MG63 (cell line): Measurements from ENCODE around the gene TCP1. TPM values are rescaled to one million over a fixed set of nuclear protein-coding genes. Genes with fewer than 3 reads are reported as not detected.
"Not testable (repeated sequence)": the region's sequence is repeated elsewhere in the genome, so short reads cannot be mapped to it uniquely, and the experiment has no call there.

Source experiments
- DNase-seq: peaks from one replicate; pipeline ENCODE4 v3.0.0-alpha.2; 2020
- H3K27me3 ChIP-seq: fragments of 250-450 bp; sonication (Bioruptor Pico); 2 replicates; pipeline ENCODE4 v1.5.1; 2020; ENCODE audit warnings: mild to moderate bottlenecking, moderate library complexity
- H3K36me3 ChIP-seq: fragments of 250-450 bp; sonication (Bioruptor Pico); 2 replicates; pipeline ENCODE4 v1.5.1; 2020; ENCODE audit warnings: mild to moderate bottlenecking, moderate library complexity
- H3K4me3 ChIP-seq: fragments of 250-450 bp; sonication (Bioruptor Pico); 2 replicates; pipeline ENCODE4 v1.5.1; 2020; ENCODE audit warnings: mild to moderate bottlenecking, moderate library complexity
- H3K9me3 ChIP-seq: fragments of 250-450 bp; sonication (Bioruptor Pico); 2 replicates; pipeline ENCODE4 v1.5.1; 2020; ENCODE audit warnings: mild to moderate bottlenecking, moderate library complexity
- total RNA-seq: library from RNA; depleted of rRNA; stranded (reverse); fragments of >200 nt; shearing (Covaris generic); gene quantifications from 2 replicates; pipeline ENCODE4 v1.2.3, GENCODE V29; 2014; ENCODE audit warnings: low replicate concordance

Gene TCP1
- total RNA-seq, 1 experiment from 2014 or later, result 229 TPM

DNA sequence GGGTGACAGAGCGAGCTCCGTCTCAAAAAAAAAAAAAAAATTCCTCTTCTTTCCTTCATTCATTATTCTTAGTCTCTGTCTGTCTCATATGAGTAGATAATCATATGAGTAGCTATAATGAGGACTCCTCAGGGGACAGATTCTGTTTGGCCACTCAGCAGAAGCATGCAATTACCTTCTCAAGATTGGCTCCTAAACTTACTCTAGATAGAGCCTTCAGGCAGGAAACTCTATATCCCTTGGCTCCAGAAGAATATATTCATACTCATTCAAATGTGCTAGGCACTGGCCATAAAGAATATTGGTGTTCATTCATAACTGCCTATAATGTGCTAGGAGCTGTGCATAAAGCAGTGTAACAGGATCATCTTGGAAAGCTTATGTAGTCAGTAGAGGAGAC, 29.8 kb downstream of the TCP1 start:
- H3K36me3 ChIP-seq, result peaks cover 57% of the 10 kb centered on the region
- H3K27me3 ChIP-seq, result no peaks in the 10 kb centered on the region
- no peak overlapping the region for H3K4me3 ChIP-seq
- no peak for DNase-seq
- H3K9me3 ChIP-seq, result no peaks in the 10 kb centered on the region

DNA sequence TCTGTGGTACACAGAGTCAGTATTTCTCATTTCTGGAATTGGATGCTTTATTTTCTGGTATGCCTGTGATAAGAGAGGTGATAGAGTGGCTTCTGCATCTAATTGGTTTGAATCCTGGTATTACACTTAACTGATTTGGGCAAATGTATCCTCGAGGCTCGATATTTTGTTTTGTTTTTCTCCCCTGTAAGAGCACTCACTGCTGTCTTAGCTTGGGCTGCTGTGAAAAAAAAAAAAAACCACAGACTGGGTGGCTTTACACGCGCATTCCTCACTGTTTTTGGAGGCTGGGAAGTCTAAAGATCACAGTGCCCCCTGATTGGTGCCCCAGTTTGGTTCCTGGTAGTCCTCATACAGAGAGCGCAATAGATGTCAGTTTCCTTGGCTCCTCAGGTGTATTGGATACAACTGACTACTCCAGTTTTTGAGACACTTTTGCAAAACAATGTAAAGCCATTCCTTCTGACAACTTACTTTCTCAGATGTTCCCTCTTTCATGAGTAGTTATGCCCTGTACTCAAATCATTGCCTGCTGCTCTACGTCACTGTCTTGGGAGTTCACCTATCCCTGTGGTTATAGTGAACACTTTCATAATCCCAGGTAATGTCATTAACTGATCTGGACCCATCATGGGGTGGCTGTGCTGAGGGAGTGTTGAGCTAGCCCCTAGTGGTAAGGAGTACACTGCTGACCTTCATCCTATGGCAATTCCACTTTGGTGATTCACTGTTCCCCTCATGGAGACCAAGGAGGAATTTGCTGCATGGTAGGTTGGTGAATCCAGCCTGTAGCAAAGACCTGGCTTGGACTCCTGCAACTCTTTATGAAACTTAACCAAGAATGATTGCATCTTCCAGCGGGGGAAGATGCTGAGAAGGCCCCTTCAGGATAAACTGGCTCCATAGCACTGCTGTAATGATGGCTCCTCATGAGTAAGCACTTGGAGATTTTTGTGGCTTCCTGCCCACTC, 31.1 kb downstream of the TCP1 start:
- Histone ChIP-seq H3K9me3 (no peaks in the 10 kb centered on the region), H3K27me3 (no peaks in the 10 kb centered on the region), H3K36me3 (peaks cover 61% of the 10 kb centered on the region), H3K4me3 (no peak overlapping the region)
- DNase-seq, result peak; percentile 8

DNA sequence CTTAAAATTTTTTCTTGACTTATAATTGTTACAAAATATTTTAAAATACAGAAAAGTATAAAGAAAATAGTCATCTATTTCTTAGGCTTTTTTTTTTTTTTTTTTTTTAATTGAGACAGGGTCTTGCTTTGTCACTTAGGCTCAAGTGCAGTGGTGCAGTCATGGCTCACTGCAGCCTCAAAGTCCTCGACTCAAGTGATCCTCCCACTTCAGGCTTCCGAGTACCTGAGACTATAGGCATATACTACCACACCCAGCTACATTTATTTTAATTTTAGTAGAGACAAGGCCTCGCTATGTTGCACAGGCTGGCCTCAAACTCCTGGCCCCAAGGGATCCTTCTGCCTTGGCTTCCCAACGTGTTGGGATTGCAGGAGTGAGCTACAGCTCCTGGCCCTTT, 32.9 kb downstream of the TCP1 start:
- no peaks in the 10 kb centered on the region for H3K27me3 ChIP-seq
- no peaks in the 10 kb centered on the region for H3K9me3 ChIP-seq
- H3K4me3 ChIP-seq, result no peak overlapping the region
- no peak for DNase-seq
- peaks cover 69% of the 10 kb centered on the region for H3K36me3 ChIP-seq

DNA sequence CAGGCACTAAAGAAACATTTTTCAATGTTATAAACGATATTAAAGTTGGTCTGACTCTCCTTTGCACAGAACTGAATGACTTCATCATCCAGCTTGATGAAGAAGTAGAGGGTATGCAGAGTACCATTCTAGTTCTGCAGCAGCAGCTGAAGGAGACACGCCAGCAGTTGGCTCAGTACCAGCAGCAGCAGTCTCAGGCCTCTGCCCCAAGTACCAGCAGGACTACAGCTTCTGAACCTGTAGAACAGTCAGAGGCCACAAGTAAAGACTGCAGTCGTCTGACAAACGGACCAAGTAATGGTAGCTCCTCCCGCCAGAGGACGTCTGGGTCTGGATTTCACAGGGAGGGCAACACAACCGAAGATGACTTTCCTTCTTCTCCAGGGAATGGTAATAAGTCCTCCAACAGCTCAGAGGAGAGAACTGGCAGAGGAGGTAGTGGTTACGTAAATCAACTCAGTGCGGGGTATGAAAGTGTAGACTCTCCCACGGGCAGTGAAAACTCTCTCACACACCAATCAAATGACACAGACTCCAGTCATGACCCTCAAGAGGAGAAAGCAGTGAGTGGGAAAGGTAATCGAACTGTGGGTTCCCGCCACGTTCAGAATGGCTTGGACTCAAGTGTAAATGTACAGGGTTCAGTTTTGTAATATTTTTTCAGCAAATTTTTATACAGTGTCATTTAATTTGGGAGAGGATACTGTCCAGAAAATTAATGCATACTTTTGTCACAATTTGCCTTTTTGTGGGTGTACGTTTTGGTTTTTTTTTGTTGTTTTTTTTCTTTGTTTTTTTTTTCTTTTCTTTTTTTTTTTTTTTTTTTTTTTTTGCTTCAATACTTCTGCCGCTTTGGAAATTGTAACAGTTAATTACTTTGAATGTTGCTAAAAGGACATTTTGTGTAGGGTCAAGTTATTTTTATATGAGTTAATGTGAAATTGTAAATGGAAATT, 34.2 kb downstream of the TCP1 start:
- H3K9me3 ChIP-seq, result no peaks in the 10 kb centered on the region
- H3K27me3 ChIP-seq, result no peaks in the 10 kb centered on the region
- peaks cover 74% of the 10 kb centered on the region for H3K36me3 ChIP-seq
- no peak for DNase-seq
- no peak overlapping the region for H3K4me3 ChIP-seq

DNA sequence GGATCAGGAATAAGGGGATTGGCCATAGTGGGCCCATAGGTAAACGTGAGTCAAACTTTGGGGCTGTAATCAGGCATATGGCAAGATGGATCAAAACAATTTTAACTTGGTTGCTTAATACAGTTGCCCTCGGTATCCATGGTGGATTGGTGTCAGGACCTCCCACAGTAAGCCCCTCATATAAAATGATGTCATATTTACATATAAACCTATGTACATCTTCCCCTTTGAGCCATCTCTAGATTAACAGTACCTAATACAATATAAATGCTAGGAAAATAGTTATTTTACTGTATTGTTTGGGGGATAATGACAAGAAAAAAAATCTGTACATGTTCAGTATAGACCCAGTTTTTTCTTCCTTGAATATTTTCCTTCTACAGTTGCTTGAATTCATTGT, 35.0 kb downstream of the TCP1 start:
- DNase-seq, result no peak
- peaks cover 77% of the 10 kb centered on the region for H3K36me3 ChIP-seq
- no peak overlapping the region for H3K4me3 ChIP-seq
- no peaks in the 10 kb centered on the region for H3K9me3 ChIP-seq
- H3K27me3 ChIP-seq, result no peaks in the 10 kb centered on the region

DNA sequence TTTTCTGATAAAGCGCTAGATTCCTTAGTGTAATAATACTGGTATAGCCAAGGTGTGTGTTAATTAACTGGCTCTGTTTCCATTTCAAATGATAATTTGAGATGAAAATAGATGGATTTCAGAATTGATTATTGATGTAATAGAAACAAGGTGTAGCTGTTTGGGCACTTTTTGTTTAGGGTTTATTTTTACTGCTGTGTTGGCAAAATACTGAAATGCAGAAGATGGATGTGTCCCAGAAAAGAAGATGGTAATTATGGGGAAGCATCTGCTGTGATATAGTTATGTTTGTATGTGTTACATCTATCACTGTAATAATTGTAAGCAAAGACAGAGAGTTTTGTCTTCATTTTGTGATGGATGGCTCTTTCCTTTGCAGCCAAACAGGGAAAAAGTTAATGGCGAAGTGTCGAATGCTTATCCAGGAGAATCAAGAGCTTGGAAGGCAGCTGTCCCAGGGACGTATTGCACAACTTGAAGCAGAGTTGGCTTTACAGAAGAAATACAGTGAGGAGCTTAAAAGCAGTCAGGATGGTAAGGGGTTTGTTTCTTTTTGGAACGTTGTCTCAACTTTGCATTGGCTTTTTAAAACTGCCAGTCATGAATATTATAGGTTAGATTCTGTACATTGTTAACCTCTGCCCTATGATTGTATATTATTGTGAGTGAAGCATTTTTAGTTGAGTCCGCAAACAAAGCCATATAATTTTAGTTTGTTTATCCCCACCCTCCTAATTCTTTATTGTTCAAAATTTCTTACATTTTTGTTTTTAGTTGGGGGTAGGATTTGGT, 36.1 kb downstream of the TCP1 start:
- no peaks in the 10 kb centered on the region for H3K9me3 ChIP-seq
- DNase-seq, result no peak
- H3K27me3 ChIP-seq, result no peaks in the 10 kb centered on the region
- H3K4me3 ChIP-seq, result no peak overlapping the region
- peaks cover 81% of the 10 kb centered on the region for H3K36me3 ChIP-seq

DNA sequence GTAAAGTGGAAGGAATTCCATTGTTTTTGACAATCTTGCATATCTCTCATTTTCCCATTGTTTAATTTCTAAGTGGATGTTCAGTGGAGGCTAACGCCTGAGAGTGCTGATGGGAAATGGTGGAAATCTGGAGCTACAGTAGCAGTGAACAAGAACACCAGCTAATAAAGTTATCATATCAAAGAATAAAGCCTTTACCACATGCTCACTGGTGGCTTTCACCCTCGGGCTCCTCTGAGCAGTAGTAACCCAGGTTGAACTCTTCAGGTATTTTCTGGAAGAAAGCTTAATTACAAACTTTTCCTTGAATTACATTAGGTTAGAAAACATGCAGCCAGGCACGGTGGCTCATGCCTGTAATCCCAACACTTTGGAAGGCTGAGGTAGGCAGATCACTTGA, 38.0 kb downstream of the TCP1 start:
- H3K27me3 ChIP-seq, result no peaks in the 10 kb centered on the region
- no peaks in the 10 kb centered on the region for H3K9me3 ChIP-seq
- no peak overlapping the region for H3K4me3 ChIP-seq
- DNase-seq, result no peak
- H3K36me3 ChIP-seq, result peaks cover 87% of the 10 kb centered on the region

DNA sequence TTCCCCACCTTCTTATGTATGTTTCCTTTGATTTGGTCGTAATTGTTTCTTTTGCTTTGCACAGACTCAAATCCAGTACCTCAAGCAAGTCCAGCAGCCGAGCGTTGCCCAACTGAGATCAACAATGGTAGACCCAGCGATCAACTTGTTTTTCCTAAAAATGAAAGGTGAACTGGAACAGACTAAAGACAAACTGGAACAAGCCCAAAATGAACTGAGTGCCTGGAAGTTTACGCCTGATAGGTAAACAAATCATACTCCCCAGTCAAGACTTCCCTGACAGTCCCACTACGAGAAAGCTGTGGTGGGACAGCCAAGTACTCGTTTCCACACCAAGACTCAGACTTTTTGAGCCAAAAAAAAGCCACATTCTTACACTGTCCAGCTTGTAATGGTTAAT, 41.3 kb downstream of the TCP1 start:
- H3K27me3 ChIP-seq, DNase-seq, H3K9me3 ChIP-seq, H3K4me3 ChIP-seq: not testable (repeated sequence)
- peaks cover 90% of the 10 kb centered on the region for H3K36me3 ChIP-seq

DNA sequence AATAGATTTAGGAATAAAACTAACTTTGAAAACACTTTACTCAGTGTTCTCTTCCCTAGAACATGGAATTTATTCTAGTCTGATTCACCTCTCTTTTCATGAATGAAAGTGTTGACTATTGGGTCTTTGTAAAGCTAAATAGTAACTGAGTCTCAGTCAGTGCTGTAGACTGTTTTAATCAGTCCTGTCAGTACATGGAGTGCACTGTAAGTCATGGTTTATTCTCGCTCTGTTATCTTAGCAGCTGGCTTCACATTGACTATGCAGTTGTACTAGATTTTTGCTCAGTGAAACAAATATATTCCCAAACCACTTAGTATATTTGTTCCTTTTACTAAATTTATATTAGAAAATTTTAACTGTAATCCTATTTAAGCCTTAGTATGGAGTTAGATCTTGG, 42.6 kb downstream of the TCP1 start:
- H3K36me3 ChIP-seq, result peaks cover 93% of the 10 kb centered on the region
- no peaks in the 10 kb centered on the region for H3K27me3 ChIP-seq
- H3K9me3 ChIP-seq, result no peaks in the 10 kb centered on the region
- DNase-seq, result no peak
- H3K4me3 ChIP-seq, result no peak overlapping the region

DNA sequence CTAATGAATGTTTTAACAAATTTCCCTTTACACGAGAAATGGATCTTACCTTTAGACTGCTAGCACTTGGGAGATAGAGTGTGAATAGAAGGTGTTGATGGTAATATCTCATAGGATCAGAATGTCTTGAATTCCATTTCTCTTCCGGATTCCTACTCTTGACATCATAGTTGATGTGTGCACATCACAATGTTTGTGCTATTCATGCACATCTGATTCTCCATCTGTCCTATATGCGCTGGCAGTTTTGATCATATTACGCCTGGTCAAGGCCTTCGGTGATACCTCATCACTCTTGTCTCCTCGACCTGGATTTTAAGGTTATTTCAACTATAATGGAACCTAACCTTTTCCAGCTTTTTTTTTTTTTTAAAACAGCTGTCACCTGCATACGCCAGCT, 44.3 kb downstream of the TCP1 start:
- Histone ChIP-seq H3K9me3 (no peaks in the 10 kb centered on the region), H3K36me3 (peaks cover 95% of the 10 kb centered on the region), H3K27me3 (no peaks in the 10 kb centered on the region), H3K4me3 (no peak overlapping the region)
- DNase-seq, result no peak

DNA sequence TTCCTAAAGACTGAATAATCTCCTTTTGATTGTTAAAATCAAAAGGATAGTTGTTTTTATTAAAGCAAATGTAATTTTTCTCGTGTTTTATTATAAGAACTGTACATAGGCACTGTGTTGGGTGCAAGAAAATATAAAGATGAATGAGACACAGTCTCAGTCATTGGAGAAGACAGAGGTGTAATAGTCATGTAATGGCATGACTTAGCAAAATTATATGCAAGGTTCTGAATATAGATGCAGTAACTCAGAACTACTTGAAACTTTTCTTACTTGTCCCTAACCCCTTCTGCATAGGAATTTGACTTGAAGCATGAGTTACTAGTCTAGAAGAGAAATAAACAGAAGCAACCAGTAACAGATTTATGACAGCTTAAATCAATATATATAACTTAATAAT, 47.2 kb downstream of the TCP1 start:
- Histone ChIP-seq H3K4me3 (no peak overlapping the region), H3K27me3 (no peaks in the 10 kb centered on the region), H3K36me3 (peaks cover 89% of the 10 kb centered on the region), H3K9me3 (no peaks in the 10 kb centered on the region)
- DNase-seq, result no peak

DNA sequence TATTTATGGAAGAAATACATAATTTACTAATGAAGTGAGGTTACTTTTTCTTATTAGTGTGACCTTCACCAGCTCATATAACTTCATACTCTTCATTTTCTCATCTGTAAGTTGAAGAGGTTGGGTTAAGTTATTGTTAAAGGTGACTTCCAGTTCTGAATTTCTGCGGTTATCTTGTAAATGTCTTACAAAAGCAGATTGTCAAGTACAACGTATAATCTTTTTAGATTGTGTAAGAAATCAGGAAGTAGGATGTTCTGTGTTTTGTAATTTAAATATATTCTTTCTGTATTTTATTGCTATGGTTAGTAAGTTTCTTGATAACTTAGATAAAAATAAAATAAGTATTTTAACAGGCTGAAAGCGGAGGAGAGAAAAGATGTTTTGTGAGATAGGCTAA, 50.1 kb downstream of the TCP1 start:
- H3K36me3 ChIP-seq, result peaks cover 67% of the 10 kb centered on the region
- no peak for DNase-seq

DNA sequence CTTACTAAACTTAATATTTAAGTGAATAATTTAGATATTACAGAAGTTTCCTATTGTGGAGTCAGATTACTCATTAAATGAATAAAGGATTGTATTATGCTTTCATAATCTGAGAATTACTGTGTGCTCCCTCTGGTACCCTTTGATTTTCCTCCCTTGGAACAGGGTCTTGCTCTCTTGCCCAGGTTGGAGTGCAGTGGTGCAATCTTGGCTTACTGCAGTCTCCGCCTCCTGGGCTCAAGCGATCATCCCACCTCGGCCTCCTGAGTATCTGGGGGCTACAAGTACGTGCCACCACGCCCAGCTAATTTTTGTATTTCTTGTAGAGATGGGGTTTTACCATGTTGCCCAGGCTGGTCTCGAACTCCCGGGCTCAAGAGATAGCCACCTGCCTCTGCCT, 52.5 kb downstream of the TCP1 start:
- H3K36me3 ChIP-seq, result peaks cover 46% of the 10 kb centered on the region
- H3K9me3 ChIP-seq, result no peaks in the 10 kb centered on the region
- no peaks in the 10 kb centered on the region for H3K27me3 ChIP-seq
- no peak for DNase-seq
- H3K4me3 ChIP-seq, result no peak overlapping the region

More for the DNA sequence above, 50.1 kb downstream of the TCP1 start:
- no peaks in the 10 kb centered on the region for H3K9me3 ChIP-seq
- no peak overlapping the region for H3K4me3 ChIP-seq
- no peaks in the 10 kb centered on the region for H3K27me3 ChIP-seq

DNA sequence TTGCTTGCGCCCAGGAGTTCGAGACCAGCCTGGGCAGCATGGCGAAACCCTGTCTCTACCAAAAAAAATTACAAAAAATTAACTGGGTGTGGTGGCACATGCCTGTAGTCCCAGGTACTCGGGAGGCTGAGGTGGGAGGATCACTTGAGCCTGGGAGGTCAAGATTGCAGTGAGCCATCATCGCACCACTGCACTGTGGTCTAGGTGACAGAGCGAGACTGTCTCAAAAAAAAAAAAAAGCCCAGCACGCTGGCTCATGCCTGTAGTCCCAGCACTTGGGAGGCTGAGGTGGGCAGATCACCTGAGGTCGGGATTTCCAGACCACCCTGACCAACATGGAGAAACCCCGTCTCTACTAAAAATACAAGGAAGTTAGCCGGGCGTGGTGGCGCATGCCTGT, 56.0 kb downstream of the TCP1 start:
- DNase-seq, H3K9me3 ChIP-seq, H3K4me3 ChIP-seq, H3K27me3 ChIP-seq: not testable (repeated sequence)
- H3K36me3 ChIP-seq, result peaks cover 43% of the 10 kb centered on the region

DNA sequence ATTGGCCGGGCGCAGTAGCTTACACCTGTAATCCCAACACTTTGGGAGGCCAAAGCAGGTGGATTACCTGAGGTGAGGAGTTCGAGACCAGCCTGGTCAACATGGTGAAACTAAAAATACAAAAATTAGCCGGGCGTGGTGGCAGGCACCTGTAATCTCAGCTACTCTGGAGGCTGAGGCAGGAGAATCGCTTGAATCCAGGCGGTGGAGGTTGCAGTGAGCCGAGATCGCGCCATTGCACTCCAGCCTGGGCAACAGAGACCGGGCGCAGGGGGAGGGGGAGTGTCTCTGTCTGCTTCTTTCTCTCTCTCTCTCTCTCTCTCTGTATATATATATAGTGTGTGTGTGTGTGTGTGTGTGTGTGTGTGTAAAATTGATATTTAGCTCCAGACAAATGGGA, 56.9 kb downstream of the TCP1 start:
- H3K27me3 ChIP-seq, H3K4me3 ChIP-seq: not testable (repeated sequence)
- H3K36me3 ChIP-seq, result peaks cover 36% of the 10 kb centered on the region

DNA sequence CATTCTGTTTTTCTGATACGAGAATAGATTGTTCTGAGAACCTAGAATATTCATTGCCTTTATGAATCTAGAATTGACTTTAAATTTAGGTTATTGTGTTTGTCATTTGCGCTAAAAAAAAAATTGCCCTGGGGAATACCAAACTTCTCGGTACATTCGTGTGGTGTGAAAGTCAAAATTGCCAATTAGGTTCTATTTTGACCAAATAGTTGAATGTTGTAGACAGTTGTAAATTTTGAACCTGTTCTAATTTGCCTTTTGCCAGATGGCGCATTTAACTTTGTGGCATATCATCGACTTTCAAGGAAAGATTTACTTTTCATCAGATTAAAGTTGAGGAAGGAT, 59.1 kb downstream of the TCP1 start:
- Histone ChIP-seq H3K27me3 (no peaks in the 10 kb centered on the region), H3K4me3 (no peak overlapping the region), H3K36me3 (peaks cover 35% of the 10 kb centered on the region), H3K9me3 (no peaks in the 10 kb centered on the region)
- no peak for DNase-seq

More for the DNA sequence above, 56.9 kb downstream of the TCP1 start:
- DNase-seq, H3K9me3 ChIP-seq: not testable (repeated sequence)
